DLD1 (cell line): ENCODE results near the gene VIPR1.

Source experiments
- in situ Hi-C: cut with HindIII; loops from 2 replicates; pipeline ENCODE4 v1.10.0; 2017; ENCODE audit warnings: low sequenced_read_pairs

The VIPR1 gene

GRCh38 chr3:42509111-42509510 lies 6.7 kb downstream of the VIPR1 start:
- in situ Hi-C loops: no loop called here

DNA sequence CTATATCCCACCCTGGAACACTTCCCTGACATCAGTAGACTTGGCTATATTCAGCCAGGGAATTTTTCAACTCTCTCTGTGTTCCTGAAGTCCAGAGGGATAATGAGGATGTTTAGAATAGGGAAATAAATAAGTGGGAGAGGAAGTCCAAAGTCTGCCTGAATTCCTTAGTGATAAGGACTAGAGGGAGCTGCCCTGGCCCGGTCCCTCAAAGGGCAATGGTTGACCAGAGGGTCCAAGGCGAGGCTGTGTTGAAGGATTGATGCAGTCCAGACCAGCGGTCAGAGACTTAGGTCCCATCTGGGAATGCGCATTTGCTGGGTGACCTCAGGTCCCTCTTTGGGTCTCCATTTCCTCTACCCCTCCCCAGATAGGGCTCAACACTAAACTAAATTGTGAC lies 7.9 kb downstream of the VIPR1 start:
- in situ Hi-C loops: no loop called here

DNA sequence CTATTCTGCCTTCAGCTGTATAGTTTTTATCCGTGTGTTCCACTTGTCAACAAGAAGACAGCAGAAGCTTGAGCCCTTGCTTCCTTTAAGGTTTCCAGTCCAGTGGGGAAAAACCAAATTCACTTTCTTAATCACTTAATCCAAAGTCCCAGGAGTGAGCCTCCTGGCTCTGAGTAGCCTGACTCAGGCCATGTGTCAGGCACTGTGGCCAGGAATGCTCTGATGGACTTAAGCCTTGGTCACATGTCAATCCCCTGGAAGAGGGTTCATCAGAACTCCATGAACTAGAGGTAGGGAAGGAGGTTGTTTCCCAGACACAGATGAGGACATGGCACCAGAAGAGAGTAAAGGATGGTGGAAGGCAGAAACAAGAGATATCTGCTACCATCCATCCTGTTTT lies 8.8 kb downstream of the VIPR1 start:
- in situ Hi-C loops: no loop called here

DNA sequence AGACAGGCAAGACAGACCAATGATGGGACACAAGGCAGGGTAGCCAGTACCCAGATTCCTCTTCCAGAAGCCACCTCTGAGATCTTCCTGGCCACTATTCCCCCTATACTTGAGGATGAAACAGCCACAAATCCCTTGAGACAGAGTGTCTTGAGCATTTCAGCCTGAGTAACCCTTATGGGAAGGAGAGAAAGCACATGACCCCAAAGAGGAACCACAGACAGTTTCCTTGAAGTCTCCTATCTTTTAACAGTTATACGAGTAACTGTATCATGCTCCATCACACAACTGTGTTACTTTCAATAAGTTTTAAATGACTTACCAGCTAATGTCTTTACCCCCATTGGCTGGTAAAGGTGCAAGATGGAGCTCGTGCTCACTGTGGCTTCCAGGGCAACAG lies 9.3 kb downstream of the VIPR1 start:
- in situ Hi-C loops: no loop called here

DNA sequence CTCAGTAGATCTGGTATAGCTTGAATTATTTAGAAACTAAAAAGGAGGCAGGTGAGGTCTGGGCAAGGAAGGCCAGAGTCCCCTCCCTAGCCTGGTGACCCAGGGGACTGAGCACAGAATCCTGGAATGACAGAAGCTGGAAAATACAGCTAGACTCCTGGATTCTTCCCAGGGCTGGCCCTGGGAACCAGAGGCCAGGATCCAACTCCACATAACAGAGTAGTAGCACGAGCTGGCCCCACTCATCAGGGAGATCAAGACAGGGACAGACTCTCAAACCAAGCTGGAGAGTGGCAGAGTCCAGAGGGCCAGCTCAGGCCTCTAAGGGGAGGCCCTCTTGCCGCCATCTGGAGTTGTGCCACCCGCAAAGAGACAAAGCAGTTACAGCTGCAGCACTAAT lies 10.7 kb downstream of the VIPR1 start:
- in situ Hi-C loops: no loop called here

DNA sequence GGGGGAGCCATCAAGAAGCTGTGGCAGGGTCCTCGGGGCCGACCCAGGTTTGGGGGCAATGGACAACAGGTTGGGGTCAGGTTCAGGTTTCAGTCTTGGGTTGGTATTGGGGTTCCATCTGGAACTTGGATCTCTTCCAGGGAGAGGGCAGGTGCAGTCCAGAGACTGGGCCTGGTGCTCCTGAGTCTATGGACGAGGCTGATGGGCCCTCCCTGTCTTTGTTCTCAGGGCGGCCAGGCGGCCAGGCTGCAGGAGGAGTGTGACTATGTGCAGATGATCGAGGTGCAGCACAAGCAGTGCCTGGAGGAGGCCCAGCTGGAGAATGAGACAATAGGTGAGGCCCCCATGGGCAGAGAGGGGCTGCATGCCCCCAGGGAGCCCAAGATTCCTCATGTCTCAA lies 11.1 kb downstream of the VIPR1 start:
- in situ Hi-C loops: no loop called here

DNA sequence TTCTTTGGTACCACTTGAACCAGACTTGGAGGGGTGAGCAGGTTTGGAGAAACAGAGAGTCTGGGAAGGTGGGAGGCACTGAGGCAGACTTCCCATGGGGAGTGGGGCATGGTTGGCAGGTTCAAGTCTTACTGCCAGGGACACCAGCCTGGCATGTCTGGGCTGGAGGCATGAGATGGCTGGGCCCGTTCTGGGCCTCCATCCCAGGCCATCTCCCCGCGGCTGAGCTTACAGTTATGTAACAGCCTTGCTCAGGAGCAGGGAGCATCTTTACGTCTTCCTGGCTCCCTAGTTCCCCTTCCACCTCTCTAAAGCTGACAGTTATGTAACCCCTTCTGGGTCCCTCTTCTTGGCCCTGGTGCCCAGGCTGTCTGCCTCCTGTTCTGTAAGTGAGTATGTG lies 12.4 kb downstream of the VIPR1 start:
- in situ Hi-C loops: no loop called here

GRCh38 chr3:42515391-42515916 lies 13.0 kb downstream of the VIPR1 start:
- in situ Hi-C loops: no loop called here

DNA sequence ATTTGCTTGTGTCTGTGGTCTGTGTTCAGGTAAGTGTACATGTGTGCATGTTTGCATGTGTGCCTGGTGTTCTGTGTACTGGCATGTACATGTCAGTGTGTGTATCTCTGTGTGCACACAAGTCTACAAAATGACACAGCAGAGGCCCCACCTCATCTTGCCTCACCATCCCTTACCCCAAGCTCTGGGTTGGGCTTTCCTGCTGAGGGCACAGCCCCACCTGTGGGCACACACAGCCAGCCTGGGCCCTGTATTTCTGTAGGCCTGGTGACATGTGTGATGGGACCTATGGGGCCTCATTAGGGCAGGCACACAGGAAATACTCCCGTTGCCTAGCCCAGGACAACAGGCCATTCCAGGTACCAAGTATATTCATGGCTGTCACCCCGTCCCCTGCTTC lies 13.5 kb downstream of the VIPR1 start:
- in situ Hi-C loops: no loop called here

DNA sequence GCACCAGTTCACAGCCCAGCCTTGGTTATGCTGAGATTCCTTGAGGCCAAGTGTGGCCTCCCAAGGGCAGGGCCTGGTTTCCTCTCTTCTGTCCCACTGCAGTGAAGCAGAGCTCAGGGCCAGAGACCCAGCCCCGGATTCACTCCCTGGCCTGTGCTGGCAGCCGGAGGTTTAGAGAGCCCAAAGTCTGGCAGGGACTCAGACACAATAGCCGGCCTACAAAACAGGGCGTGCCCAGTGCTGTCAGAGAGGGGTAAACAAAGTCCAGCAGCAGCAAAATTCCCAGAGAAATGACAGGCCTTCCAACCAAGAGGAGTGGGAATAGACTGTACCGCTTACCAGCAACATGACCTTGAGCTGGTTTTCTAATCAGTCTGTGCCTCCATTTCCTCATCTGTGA lies 14.0 kb downstream of the VIPR1 start:
- in situ Hi-C loops: no loop called here

DNA sequence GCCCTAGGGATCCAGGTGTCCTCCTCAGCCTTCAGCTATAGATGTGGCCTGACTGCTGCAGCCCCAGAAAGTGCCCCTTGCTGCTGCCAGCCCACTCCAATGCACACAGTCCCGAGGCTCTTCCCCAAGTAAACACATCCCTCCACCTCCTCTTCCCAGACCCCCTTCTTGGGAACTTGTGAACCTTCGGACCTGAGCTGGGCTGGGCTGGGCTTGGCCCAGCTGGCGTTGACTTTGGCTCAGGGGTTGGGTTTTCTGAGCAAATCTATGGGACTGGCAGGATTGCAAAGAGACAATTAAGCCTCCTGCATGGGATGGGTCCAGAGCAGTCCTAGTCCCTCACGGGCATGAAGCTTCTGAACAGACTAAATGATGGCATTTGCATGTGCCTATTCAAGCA lies 14.7 kb downstream of the VIPR1 start:
- in situ Hi-C loops: no loop called here

DNA sequence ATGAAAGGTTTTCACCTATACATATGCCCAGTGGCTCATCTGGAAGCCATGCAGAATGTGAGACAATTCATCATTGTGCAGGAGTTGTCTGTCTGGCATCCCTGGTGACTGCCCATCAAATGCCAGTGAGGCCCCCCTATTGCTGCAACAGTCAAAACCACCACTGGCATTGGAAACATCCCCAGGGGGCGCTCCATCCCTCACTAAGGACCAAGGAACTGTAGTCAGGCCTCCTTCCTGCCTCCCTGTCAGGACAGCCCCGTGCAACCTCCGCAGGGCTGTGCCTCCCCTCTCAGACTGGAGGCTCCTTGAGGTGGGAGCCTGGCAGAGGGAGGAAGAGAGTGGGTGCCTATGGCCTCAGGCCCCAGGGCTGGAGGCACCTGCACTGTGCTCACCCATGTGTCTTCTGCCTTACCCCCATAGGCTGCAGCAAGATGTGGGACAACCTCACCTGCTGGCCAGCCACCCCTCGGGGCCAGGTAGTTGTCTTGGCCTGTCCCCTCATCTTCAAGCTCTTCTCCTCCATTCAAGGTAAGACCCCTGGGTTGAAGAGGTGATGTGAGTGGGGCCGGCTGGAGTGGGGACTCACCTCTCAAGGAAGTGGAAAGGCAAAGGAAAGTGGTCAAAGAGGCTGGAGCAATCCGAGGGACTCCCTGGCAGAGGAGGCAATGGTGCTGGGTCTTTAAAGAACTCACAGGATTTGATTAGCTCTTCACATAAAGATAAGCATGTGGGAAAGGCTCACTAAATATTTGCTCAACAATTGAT lies 16.5 kb downstream of the VIPR1 start:
- in situ Hi-C loops: no loop called here

DNA sequence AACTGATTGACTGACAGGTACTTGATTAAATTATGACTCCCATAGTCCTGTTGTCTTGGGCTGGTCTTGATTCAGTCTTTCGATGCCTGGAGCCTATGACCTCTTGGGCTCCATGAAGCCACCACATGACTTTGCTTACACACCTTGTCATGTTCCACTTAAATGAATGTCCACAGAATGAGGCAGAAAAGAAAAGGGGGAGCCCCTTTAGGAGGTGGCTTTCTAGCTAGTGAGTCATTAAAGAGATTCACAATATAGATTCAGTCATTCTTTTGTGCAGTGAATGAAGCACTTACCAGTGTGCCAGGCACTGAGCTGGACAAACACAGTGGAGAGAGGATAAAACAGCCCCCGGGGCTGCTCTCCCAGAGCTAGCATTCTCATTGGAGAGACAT lies 17.1 kb downstream of the VIPR1 start:
- in situ Hi-C loops: no loop called here

GRCh38 chr3:42520336-42520735 lies 17.9 kb downstream of the VIPR1 start:
- in situ Hi-C loops: no loop called here

DNA sequence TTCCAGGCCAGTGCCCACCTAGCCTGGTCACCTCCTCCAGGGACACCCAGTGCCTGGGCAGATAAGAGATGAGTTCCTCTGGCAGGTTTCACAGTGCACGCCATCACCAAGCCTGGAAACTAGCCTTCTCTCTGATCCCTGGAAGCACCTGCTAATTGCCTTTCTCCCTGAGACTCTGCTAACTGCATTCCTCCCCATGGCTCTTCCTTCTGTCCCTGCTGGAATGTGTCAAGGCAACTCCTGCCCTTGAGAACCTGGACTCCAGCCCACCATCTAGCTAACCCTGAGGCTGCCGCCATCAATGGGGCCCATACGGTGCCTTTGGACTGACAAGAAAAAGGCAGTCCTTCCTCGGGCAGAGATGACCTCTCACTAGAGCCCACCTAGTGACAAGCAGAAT lies 18.5 kb downstream of the VIPR1 start:
- in situ Hi-C loops: no loop called here

DNA sequence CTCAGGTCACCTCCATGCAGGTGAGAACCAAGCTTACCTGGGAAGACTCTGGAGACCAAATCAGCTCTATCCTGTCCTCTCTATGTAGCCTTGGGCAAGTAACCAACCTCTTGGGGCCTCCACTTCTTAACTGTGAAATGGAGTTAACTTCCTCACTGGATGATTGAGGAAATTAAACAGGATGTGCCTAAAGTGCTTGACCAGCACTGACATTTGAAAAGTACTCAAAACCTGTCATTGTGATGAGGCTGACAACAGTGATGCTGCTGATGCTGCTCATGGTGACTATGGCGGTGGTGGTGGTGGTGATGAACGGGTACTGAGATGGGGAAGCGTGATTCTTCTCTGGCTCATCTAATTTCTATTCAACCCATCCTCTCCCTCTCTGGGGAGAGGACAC lies 22.3 kb downstream of the VIPR1 start:
- in situ Hi-C loops: no loop called here

DNA sequence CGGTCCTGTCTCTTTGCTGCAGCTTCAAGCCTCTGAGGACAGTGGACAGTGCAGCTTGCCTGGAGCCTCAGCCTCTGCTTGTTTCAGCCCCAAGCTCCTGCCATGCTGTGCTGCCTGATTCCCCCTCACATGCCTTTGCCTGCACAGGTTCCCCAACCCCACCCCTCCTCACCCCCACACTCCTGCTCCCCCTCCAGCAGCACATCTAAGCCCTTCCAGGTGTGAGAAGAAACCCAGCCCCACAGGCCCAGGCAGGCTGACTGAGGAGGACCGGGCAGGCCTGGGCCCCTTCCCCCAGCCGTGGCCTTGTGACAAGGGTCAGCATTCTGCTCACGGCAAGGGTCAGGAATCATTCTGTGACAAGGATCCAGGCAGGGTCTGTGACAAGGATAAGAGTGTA lies 22.8 kb downstream of the VIPR1 start:
- in situ Hi-C loops: no loop called here

DNA sequence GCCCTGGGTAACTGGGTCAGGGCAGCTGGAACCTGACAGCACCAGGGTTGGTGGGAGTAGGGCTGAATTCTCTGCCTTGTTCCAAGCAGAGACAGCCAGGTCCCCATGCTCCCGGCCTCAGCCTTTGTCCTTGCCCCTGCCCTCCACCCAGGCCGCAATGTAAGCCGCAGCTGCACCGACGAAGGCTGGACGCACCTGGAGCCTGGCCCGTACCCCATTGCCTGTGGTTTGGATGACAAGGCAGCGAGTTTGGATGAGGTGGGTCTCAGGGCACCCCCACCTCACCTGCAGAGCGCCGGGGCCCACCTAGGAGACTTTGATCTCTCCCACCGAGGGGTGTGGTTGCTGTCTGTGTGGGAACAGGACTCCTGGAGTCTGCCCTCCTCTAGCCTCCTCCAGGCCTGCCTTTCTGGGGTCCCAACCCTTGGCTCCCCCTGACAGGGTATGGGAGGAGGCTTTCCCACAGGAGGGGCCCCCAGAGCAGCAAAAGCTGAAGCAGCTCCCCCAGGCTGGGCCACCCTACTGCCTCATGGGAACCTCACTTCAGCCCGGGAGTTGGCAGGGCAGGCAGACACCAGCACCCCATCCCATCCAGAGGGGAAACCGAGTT lies 23.4 kb downstream of the VIPR1 start:
- in situ Hi-C loops: no loop called here

- in situ Hi-C loops: no loop called here
Observed at GRCh38 chr3:42526616-42527367, 24.3 kb downstream of the VIPR1 start.

DNA sequence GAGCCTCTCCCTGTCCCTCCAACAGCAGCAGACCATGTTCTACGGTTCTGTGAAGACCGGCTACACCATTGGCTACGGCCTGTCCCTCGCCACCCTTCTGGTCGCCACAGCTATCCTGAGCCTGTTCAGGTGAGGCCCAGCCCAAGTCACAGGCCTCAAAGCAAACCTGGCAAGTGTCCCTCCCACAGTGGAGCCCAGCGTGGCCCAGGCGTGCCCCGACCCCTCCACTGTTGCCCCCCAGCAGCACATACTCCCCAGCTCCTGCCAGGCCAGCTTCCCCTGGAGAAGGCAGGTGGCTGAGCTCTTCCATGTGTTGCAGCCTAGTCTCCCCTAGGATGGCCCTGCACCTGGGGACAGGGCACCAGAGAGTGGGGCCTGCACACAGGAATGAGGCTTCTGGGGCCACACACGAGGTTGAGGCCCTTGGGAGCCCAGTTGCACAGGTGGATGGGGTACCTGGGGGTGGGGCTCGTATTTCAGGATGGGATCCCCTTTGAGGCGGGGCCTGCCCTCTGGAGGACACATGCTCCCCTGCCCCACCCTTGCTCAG lies 25.0 kb downstream of the VIPR1 start:
- in situ Hi-C loops: no loop called here

GRCh38 chr3:42529468-42529867 lies 27.0 kb downstream of the VIPR1 start:
- in situ Hi-C loops: no loop called here

DNA sequence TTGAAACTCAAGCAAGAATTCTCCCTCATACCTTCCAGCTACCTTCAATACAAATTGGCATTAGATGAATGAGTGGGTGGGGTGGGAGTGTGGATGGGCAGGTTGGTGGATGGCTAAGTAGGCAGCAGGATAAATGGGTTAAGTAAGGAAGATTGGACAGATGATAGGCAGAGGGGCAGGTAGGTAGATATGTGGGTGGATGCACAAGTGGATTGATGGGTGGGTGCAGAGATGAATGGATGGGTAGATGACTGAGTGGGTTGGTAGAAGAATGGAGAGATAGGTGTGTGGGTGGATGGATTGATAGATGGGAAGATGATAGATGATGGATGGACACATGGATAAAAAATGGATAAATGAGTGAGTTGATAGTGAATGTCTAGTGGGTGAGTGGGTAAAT lies 27.6 kb downstream of the VIPR1 start:
- in situ Hi-C loops: no loop called here
